ENCODE data around the gene OAT.

DNA sequence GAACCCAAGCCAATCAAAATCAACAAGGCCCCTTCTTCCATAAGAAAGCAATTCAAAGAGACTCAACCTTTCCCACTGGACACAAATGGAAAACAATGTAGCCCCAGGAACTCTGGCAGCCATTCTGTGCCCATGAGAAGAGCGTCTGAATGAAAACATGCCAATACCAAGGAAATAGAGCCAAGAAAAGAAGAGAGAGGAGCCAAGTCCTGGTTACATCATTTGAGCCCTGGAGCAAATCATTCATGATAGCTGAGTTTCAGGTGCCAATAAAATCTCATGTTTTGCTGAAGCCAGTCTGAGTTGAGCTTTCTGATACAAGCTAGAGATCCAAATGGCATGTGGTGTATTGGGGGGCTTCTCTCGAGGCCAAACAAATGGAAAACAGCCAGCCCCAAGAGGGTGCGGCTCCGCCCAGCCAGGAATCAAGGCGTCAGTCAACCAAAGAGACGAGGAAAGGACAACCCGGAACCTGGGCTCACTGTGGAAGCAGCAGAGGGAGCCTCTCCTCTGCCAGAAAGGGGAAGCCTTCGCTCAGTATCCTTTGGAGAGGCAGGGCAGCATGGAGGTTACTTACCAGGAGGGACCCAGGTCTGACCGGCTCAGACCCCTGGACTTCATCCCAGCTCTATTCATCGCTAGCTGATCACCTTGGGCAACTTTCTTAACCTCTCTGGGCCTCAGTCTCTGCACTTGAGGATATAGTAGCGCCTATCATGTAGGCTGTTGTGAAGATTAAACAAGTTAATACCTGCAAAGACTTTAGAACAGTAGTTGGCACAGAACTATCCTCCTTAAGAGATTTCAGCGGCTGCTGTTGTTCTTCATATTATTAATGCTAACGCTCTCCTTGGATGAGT, 61.8 kb downstream of the OAT start:
- TF ChIP-seq, protein P1, sequence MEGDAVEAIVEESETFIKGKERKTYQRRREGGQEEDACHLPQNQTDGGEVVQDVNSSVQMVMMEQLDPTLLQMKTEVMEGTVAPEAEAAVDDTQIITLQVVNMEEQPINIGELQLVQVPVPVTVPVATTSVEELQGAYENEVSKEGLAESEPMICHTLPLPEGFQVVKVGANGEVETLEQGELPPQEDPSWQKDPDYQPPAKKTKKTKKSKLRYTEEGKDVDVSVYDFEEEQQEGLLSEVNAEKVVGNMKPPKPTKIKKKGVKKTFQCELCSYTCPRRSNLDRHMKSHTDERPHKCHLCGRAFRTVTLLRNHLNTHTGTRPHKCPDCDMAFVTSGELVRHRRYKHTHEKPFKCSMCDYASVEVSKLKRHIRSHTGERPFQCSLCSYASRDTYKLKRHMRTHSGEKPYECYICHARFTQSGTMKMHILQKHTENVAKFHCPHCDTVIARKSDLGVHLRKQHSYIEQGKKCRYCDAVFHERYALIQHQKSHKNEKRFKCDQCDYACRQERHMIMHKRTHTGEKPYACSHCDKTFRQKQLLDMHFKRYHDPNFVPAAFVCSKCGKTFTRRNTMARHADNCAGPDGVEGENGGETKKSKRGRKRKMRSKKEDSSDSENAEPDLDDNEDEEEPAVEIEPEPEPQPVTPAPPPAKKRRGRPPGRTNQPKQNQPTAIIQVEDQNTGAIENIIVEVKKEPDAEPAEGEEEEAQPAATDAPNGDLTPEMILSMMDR (IDR thresholded peaks at IDR 0.05; ENCODE audit: low read length): no peak
- no peak for TF ChIP-seq EZH2 (optimal IDR thresholded peaks at IDR 0.05; ENCODE audit: low read depth, low read length)
- no peak for TF ChIP-seq EZH2phosphoT487 (IDR thresholded peaks at IDR 0.05; ENCODE audit: low read length)

Measured in MM.1S (cell line).